A673 (cell line): Measurements from ENCODE around the gene MGMT.

Experiments used
- EZH2 ChIP-seq: fragments of 200-600 bp; sonication (generic); IDR thresholded peaks from 2 replicates; pipeline ENCODE4 v1.6.1; 2017; ENCODE audit warnings: borderline replicate concordance, low read depth, mild to moderate bottlenecking, mixed read lengths, antibody characterized with exemption, low read length; ENCODE audit not compliant: poor library complexity, severe bottlenecking
- TF ChIP-seq, protein P1 (sequence below): fragments of 300-800, 200-600 bp; sonication (generic); conservative IDR thresholded peaks from 2 replicates; pipeline ENCODE4 v1.5.1; 2017; ENCODE audit warnings: low read depth, mild to moderate bottlenecking, antibody characterized with exemption, low read length, moderate library complexity, mixed read lengths

GRCh38 chr10:129659508-129660268 lies 192.6 kb downstream of the MGMT start:
- TF ChIP-seq, protein P1, sequence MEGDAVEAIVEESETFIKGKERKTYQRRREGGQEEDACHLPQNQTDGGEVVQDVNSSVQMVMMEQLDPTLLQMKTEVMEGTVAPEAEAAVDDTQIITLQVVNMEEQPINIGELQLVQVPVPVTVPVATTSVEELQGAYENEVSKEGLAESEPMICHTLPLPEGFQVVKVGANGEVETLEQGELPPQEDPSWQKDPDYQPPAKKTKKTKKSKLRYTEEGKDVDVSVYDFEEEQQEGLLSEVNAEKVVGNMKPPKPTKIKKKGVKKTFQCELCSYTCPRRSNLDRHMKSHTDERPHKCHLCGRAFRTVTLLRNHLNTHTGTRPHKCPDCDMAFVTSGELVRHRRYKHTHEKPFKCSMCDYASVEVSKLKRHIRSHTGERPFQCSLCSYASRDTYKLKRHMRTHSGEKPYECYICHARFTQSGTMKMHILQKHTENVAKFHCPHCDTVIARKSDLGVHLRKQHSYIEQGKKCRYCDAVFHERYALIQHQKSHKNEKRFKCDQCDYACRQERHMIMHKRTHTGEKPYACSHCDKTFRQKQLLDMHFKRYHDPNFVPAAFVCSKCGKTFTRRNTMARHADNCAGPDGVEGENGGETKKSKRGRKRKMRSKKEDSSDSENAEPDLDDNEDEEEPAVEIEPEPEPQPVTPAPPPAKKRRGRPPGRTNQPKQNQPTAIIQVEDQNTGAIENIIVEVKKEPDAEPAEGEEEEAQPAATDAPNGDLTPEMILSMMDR: no peak
- TF ChIP-seq EZH2: no peak
